ENCODE data around the gene KIAA0319L.
A peak's percentile ranks its signal among the peaks of the same experiment; 100 is the strongest.

The KIAA0319L gene

GRCh38 chr1:35533586-35533985 is 23.6 kb downstream of the KIAA0319L start:
- DNase-seq (ENCODE audit: low spot score), result no peak
- H3K4me3 ChIP-seq, result no peak overlapping the region
- TF ChIP-seq CTCF (IDR thresholded peaks at IDR 0.05), result no peak
- H3K27ac ChIP-seq, result no peak overlapping the region

- DNase-seq (ENCODE audit: low spot score), result no peak
- no peak overlapping the region for H3K4me3 ChIP-seq
- TF ChIP-seq CTCF (IDR thresholded peaks at IDR 0.05), result no peak
- peak overlapping the region in 1 of 2 donors; percentile 67 for H3K27ac ChIP-seq
Measured at GRCh38 chr1:35532497-35533223, 24.5 kb downstream of the KIAA0319L start.

- Histone ChIP-seq H3K27ac (no peak overlapping the region), H3K4me3 (no peak overlapping the region)
- no peak for TF ChIP-seq CTCF (IDR thresholded peaks at IDR 0.05)
- DNase-seq (ENCODE audit: low spot score), result no peak
Measured at GRCh38 chr1:35531368-35531767, 25.8 kb downstream of the KIAA0319L start.

- DNase-seq (ENCODE audit: low spot score), result no peak
- no peak overlapping the region for H3K27ac ChIP-seq
- TF ChIP-seq CTCF (IDR thresholded peaks at IDR 0.05), result no peak
- H3K4me3 ChIP-seq, result no peak overlapping the region
Measured at GRCh38 chr1:35530946-35531345, 26.3 kb downstream of the KIAA0319L start.

GRCh38 chr1:35530168-35530567 is 27.0 kb downstream of the KIAA0319L start:
- H3K4me3 ChIP-seq, result no peak overlapping the region
- no peak for TF ChIP-seq CTCF (IDR thresholded peaks at IDR 0.05)
- no peak overlapping the region for H3K27ac ChIP-seq
- DNase-seq (ENCODE audit: low spot score), result no peak

- Histone ChIP-seq H3K4me3 (no peak overlapping the region), H3K27ac (no peak overlapping the region)
- no peak for DNase-seq (ENCODE audit: low spot score)
- no peak for TF ChIP-seq CTCF (IDR thresholded peaks at IDR 0.05)
Measured at GRCh38 chr1:35524106-35524505, 33.1 kb downstream of the KIAA0319L start.

GRCh38 chr1:35519432-35519831 is 37.8 kb downstream of the KIAA0319L start:
- no peak overlapping the region for H3K27ac ChIP-seq
- no peak overlapping the region for H3K4me3 ChIP-seq
- DNase-seq (ENCODE audit: low spot score), result no peak
- TF ChIP-seq CTCF (IDR thresholded peaks at IDR 0.05), result no peak

Measured in coronary artery (tissue), 2 donors.